HepG2 (cell line): ENCODE measurements around the gene ATG9A. TPM values are rescaled to one million over a fixed set of nuclear protein-coding genes. Genes with fewer than 3 reads are reported as not detected.

Experiments
- ARNTL ChIP-seq: sonication (generic); formaldehyde crosslinking; IDR thresholded peaks from 2 replicates; pipeline ENCODE4 v1.4.0; 2020; ENCODE audit warnings: mild to moderate bottlenecking, missing genetic modification reagents
- BRCA1 ChIP-seq: sonication (generic); formaldehyde crosslinking; IDR thresholded peaks from 2 replicates; pipeline ENCODE4 v1.4.0; 2020; ENCODE audit warnings: missing genetic modification reagents
- IKZF4 ChIP-seq: sonication (generic); formaldehyde crosslinking; IDR thresholded peaks from 2 replicates; pipeline ENCODE4 v1.5.1; 2020; ENCODE audit warnings: borderline replicate concordance, mild to moderate bottlenecking, low read depth, missing genetic modification reagents; ENCODE audit errors: not compliant biosample characterization
- RXRA ChIP-seq: sonication (generic); formaldehyde crosslinking; IDR thresholded peaks from 2 replicates; pipeline ENCODE4 v1.5.1; 2020; ENCODE audit warnings: missing genetic modification reagents
- SIX4 ChIP-seq: sonication (generic); formaldehyde crosslinking; IDR thresholded peaks from 2 replicates; pipeline ENCODE4 v1.4.0; 2020; ENCODE audit warnings: missing genetic modification reagents
- TBP ChIP-seq: sonication (generic); formaldehyde crosslinking; IDR thresholded peaks from 2 replicates; pipeline ENCODE4 v1.5.0; 2020; ENCODE audit warnings: missing genetic modification reagents
- U2AF2 ChIP-seq: fragments of 200-400 bp; formaldehyde crosslinking; IDR thresholded peaks from 2 replicates; pipeline ENCODE4 v1.6.1; 2017; ENCODE audit warnings: low read depth, mild to moderate bottlenecking, low read length
- YEATS2 ChIP-seq: sonication (generic); formaldehyde crosslinking; IDR thresholded peaks from 2 replicates; pipeline ENCODE4 v1.4.0; 2020; ENCODE audit warnings: missing genetic modification reagents, borderline replicate concordance
- ZNF225 ChIP-seq: sonication (generic); formaldehyde crosslinking; IDR thresholded peaks from 2 replicates; pipeline ENCODE4 v1.4.0; 2020; ENCODE audit warnings: mild to moderate bottlenecking, missing genetic modification reagents
- ZNF292 ChIP-seq: sonication (generic); formaldehyde crosslinking; IDR thresholded peaks from 2 replicates; pipeline ENCODE4 v1.8.1; 2022; ENCODE audit warnings: mild to moderate bottlenecking, low read depth, missing genetic modification reagents, borderline replicate concordance
- ZNF382 ChIP-seq: sonication (generic); formaldehyde crosslinking; IDR thresholded peaks from 2 replicates; pipeline ENCODE4 v1.5.0; 2020; ENCODE audit warnings: missing genetic modification reagents, mild to moderate bottlenecking, borderline replicate concordance
- ZNF747 ChIP-seq: sonication (generic); formaldehyde crosslinking; IDR thresholded peaks from 2 replicates; pipeline ENCODE4 v1.8.1; 2023; ENCODE audit warnings: missing genetic modification reagents, mild to moderate bottlenecking, borderline replicate concordance
- polyA plus RNA-seq, 8 experiments: library from polyadenylated mRNA; depleted of rRNA in 3 of 8; stranded (reverse) in 7 of 8; unstranded in 1 of 8; fragments of >200 nt; fragmentation: Illumina TruSeq in 4 of 8; extraction: Trizol in 4 of 8; gene quantifications; 2 replicates each; pipeline versions ENCODE4 v1.2.1 to v1.2.3, GENCODE V29; 2011 to 2016; ENCODE audit warnings: low read depth in 4 of 8, missing spikeins in 1 of 8, mixed read lengths in 1 of 8; ENCODE audit not compliant: insufficient read depth in 1 of 8
- total RNA-seq, 5 experiments: library from RNA; depleted of rRNA; stranded (reverse); fragments of >200 nt; fragmentation: Illumina TruSeq; extraction: Trizol; gene quantifications; 2 replicates each; pipeline ENCODE4 v1.2.3, GENCODE V29; 2016; ENCODE audit warnings: low read depth in 1 of 5
- TF ChIP-seq, protein P1 (sequence below): sonication (generic); formaldehyde crosslinking; IDR thresholded peaks from 2 replicates; pipeline ENCODE4 v1.4.0; 2020; ENCODE audit warnings: mild to moderate bottlenecking, missing genetic modification reagents
- TF ChIP-seq, protein P2 (sequence below): IDR thresholded peaks from 2 replicates; pipeline ENCODE4 v1.4.0; 2020; ENCODE audit warnings: mild to moderate bottlenecking, missing genetic modification reagents
- TF ChIP-seq, protein P3 (sequence below): sonication (generic); formaldehyde crosslinking; IDR thresholded peaks from 2 replicates; pipeline ENCODE4 v1.5.0; 2020; ENCODE audit warnings: mild to moderate bottlenecking, missing genetic modification reagents, borderline replicate concordance

ATG9A gene
- total and polyA plus RNA-seq, 2 of the 13 experiments (the other 11 are each of a cell fraction or from before 2014, with no cell fraction given), result 35.0 to 131 TPM

DNA sequence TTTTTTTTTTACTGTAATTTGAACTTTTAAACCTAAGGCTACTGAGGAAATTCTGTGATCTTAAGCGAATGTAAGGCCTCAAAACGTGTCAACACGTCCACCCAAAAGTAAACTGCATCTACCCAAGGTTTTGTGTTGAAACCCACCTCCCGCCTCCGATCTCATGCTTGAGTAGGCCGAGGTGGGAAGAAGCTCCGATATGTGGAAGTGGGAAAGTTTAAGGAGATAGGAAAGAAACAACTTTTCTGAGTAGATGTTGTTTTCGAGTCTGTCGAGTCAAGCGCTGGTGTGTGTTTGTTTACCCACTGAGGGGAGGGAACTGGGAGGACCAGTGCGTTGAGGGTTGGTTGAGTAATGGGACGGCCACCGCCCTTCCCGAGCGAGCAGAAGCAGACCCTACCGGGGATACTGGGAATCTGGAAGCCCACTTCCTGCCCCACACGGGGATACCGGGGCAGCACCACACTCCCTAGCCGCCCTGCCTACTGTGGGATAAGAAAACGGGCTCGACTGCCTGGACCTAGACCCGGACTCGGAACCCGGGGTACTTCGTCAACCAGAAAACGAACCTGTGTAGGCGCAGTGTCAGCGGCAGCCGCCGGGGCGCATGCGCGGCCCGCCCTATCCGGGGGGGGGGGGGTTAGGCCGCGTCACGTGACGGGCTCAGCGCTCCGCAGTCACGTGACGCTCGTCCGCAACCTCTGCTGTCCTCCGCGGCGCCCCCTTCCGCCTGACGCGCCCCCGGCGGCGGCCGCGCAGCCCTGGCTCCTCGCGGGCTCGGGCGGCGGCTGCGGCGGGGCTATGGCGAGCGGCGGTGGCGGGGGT is 51.7 kb downstream of the ATG9A start, which contains the start of gene RETREG2 (continued):
- TF ChIP-seq ZNF747 (peak; percentile 80), BRCA1 (peak; percentile 54; the same call in 1 of the 2 replicates), RXRA (peak; percentile 80), ZNF292 (CRISPR knock-in tag) (peak; percentile 38; the same call in 1 of the 2 replicates), TBP (CRISPR knock-in tag) (no peak), ZNF382 (no peak), SIX4 (CRISPR knock-in tag) (no peak), ZNF225 (CRISPR knock-in tag) (no peak), U2AF2 (peak; percentile 68; the same call in 1 of the 2 replicates), YEATS2 (peak; percentile 56; the same call in 1 of the 2 replicates), IKZF4 (CRISPR knock-in tag) (peak; percentile 56), ARNTL (CRISPR knock-in tag) (peak; percentile 86)
- TF ChIP-seq, protein P1, sequence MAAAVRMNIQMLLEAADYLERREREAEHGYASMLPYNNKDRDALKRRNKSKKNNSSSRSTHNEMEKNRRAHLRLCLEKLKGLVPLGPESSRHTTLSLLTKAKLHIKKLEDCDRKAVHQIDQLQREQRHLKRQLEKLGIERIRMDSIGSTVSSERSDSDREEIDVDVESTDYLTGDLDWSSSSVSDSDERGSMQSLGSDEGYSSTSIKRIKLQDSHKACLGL, result peak; percentile 30; the same call in 1 of the 2 replicates
- TF ChIP-seq, protein P2, sequence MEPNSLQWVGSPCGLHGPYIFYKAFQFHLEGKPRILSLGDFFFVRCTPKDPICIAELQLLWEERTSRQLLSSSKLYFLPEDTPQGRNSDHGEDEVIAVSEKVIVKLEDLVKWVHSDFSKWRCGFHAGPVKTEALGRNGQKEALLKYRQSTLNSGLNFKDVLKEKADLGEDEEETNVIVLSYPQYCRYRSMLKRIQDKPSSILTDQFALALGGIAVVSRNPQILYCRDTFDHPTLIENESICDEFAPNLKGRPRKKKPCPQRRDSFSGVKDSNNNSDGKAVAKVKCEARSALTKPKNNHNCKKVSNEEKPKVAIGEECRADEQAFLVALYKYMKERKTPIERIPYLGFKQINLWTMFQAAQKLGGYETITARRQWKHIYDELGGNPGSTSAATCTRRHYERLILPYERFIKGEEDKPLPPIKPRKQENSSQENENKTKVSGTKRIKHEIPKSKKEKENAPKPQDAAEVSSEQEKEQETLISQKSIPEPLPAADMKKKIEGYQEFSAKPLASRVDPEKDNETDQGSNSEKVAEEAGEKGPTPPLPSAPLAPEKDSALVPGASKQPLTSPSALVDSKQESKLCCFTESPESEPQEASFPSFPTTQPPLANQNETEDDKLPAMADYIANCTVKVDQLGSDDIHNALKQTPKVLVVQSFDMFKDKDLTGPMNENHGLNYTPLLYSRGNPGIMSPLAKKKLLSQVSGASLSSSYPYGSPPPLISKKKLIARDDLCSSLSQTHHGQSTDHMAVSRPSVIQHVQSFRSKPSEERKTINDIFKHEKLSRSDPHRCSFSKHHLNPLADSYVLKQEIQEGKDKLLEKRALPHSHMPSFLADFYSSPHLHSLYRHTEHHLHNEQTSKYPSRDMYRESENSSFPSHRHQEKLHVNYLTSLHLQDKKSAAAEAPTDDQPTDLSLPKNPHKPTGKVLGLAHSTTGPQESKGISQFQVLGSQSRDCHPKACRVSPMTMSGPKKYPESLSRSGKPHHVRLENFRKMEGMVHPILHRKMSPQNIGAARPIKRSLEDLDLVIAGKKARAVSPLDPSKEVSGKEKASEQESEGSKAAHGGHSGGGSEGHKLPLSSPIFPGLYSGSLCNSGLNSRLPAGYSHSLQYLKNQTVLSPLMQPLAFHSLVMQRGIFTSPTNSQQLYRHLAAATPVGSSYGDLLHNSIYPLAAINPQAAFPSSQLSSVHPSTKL (CRISPR knock-in tag), result peak; percentile 49; the same call in 1 of the 2 replicates
- TF ChIP-seq, protein P3, sequence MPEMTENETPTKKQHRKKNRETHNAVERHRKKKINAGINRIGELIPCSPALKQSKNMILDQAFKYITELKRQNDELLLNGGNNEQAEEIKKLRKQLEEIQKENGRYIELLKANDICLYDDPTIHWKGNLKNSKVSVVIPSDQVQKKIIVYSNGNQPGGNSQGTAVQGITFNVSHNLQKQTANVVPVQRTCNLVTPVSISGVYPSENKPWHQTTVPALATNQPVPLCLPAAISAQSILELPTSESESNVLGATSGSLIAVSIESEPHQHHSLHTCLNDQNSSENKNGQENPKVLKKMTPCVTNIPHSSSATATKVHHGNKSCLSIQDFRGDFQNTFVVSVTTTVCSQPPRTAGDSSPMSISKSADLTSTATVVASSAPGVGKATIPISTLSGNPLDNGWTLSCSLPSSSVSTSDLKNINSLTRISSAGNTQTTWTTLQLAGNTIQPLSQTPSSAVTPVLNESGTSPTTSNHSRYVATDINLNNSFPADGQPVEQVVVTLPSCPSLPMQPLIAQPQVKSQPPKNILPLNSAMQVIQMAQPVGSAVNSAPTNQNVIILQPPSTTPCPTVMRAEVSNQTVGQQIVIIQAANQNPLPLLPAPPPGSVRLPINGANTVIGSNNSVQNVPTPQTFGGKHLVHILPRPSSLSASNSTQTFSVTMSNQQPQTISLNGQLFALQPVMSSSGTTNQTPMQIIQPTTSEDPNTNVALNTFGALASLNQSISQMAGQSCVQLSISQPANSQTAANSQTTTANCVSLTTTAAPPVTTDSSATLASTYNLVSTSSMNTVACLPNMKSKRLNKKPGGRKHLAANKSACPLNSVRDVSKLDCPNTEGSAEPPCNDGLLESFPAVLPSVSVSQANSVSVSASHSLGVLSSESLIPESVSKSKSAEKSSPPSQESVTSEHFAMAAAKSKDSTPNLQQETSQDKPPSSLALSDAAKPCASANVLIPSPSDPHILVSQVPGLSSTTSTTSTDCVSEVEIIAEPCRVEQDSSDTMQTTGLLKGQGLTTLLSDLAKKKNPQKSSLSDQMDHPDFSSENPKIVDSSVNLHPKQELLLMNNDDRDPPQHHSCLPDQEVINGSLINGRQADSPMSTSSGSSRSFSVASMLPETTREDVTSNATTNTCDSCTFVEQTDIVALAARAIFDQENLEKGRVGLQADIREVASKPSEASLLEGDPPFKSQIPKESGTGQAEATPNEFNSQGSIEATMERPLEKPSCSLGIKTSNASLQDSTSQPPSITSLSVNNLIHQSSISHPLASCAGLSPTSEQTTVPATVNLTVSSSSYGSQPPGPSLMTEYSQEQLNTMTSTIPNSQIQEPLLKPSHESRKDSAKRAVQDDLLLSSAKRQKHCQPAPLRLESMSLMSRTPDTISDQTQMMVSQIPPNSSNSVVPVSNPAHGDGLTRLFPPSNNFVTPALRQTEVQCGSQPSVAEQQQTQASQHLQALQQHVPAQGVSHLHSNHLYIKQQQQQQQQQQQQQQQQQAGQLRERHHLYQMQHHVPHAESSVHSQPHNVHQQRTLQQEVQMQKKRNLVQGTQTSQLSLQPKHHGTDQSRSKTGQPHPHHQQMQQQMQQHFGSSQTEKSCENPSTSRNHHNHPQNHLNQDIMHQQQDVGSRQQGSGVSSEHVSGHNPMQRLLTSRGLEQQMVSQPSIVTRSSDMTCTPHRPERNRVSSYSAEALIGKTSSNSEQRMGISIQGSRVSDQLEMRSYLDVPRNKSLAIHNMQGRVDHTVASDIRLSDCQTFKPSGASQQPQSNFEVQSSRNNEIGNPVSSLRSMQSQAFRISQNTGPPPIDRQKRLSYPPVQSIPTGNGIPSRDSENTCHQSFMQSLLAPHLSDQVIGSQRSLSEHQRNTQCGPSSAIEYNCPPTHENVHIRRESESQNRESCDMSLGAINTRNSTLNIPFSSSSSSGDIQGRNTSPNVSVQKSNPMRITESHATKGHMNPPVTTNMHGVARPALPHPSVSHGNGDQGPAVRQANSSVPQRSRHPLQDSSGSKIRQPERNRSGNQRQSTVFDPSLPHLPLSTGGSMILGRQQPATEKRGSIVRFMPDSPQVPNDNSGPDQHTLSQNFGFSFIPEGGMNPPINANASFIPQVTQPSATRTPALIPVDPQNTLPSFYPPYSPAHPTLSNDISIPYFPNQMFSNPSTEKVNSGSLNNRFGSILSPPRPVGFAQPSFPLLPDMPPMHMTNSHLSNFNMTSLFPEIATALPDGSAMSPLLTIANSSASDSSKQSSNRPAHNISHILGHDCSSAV (CRISPR knock-in tag), result peak; percentile 90
